GM21360 (cell line): ENCODE results near the gene ATMIN.

Experiments
- ATAC-seq: cut with Tn5 transposase; IDR thresholded peaks from one replicate; pipeline ENCODE4 v1.9.1; 2021; ENCODE audit warnings: mild to moderate bottlenecking, moderate library complexity; ENCODE audit not compliant: unreplicated experiment

Gene ATMIN

GRCh38 chr16:81035398-81035974, at the start of gene ATMIN:
Gene ATMIN (plus strand): TSS chr16:81035842. CDS start chr16:81035871, 29 bp downstream.
- peak; percentile 89 for ATAC-seq

- ATAC-seq: no peak
These were observed 49.1 kb upstream of the ATMIN start for GRCh38 chr16:80986557-80986956.

GRCh38 chr16:80988756-80989155, 46.9 kb upstream of the ATMIN start:
- ATAC-seq: no peak

- no peak for ATAC-seq
These were observed 45.8 kb upstream of the ATMIN start for GRCh38 chr16:80989801-80990200.

GRCh38 chr16:80990577-80990976, 45.1 kb upstream of the ATMIN start:
- ATAC-seq: no peak

GRCh38 chr16:80990978-80991377, 44.7 kb upstream of the ATMIN start:
- no peak for ATAC-seq

GRCh38 chr16:80991792-80992430, 43.7 kb upstream of the ATMIN start:
- ATAC-seq: no peak

GRCh38 chr16:80992676-80993293, 42.9 kb upstream of the ATMIN start:
- ATAC-seq: no peak

GRCh38 chr16:80993307-80993706, 42.3 kb upstream of the ATMIN start:
- no peak for ATAC-seq

GRCh38 chr16:80993834-80994233, 41.8 kb upstream of the ATMIN start:
- no peak for ATAC-seq

GRCh38 chr16:80994451-80994850, 41.2 kb upstream of the ATMIN start:
- no peak for ATAC-seq

- no peak for ATAC-seq
These were observed 38.9 kb upstream of the ATMIN start for GRCh38 chr16:80996688-80997138.

- ATAC-seq: no peak
These were observed 38.4 kb upstream of the ATMIN start for GRCh38 chr16:80997139-80997798.

- no peak for ATAC-seq
These were observed 37.5 kb upstream of the ATMIN start for GRCh38 chr16:80997964-80998620.

- ATAC-seq: no peak
These were observed 34.8 kb upstream of the ATMIN start for GRCh38 chr16:81000873-81001272.

- no peak for ATAC-seq
These were observed 34.3 kb upstream of the ATMIN start for GRCh38 chr16:81001330-81001729.

- ATAC-seq: no peak
These were observed 32.6 kb upstream of the ATMIN start for GRCh38 chr16:81003064-81003463.

- no peak for ATAC-seq
These were observed 31.8 kb upstream of the ATMIN start for GRCh38 chr16:81003610-81004460.

GRCh38 chr16:81004646-81005353, 30.8 kb upstream of the ATMIN start:
- no peak for ATAC-seq
